Raji (cell line): ENCODE data around the gene UBE3C.

Experiments
- POLR2A ChIP-seq: IDR thresholded peaks from 2 replicates; pipeline ENCODE4 v1.6.1; 2011; ENCODE audit warnings: low read depth, low read length, control low read depth; ENCODE audit not compliant: insufficient read depth

UBE3C gene

DNA sequence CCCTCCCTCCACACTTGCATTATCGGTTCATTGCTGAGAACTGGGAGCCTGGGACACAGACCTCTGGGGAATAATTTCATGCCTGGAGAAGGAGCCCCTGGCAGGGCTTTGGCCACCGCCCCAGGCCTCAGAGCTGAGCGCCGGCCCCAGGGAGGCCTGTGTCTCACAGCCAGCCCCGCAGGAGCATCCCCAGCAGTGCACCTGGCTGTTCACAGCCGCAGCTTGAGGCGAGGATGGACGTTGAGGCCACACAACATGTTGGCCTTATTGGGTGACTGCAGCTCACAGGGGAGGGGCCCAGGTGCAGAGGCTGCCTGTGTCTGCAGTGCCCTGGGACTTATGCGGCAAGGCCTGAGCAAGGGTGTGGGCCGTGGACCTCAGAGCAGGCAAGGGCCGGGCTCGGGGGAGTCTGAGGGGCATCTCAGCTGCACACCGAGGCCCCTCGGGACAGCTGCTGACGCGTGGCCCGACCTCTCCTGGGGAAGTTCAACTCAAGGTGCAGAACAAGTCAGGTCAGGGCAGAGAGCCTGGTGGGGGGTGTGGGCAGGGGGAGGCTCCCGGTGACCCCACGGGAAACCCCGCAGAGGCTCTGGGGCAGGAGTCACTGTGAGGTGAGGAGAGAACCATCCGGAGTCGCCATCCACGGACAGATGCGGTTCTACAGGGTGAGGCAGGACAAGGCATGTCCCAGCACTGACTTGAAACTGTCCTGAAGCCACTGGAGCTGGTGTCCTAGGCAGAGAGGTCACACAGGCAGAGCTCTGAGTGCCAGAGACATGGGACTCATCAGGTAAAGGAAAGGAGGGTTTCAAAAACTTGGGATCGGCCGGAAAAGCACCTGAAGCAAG, 13.1 kb upstream of the UBE3C start:
- TF ChIP-seq POLR2A = no peak

DNA sequence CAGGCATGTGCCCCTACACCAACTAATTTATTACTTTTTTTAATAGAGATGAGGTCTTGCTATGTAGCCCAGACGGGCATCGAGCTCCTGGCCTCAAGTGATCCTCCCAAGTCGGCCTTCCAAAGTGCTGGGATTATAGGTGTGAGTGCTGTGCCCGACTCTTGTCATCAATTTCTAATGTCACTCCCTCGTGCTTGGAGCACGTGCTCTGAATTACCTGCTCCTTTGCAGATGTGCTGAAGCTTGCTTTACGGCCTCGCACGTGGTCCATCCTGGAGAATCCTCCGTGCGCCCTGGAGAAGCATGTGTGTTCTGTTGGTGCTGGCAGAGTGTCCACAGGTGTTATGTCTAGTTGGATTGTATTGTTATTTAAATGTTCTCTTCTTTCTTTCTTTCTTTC, 11.8 kb upstream of the UBE3C start:
- no peak for TF ChIP-seq POLR2A

DNA sequence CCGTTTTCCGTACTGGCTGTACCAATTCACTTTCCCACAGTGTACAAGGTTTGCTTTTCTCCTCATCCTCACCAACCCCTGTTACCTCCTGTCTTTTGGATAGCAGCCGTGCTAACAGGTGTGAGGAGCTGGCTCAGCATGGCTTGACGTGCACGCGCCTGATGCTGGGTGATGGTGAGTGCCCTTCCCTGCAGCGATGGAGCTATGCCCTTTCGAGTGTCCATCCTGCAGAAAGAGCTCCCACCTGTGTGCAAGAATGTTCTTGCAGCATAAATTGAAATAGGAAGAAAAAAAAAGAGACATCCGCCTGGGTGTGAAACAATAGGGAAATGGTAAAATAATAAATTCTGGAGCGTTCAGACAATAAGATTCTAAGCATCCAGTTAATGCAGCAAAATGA, 9.5 kb upstream of the UBE3C start:
- TF ChIP-seq POLR2A = no peak

DNA sequence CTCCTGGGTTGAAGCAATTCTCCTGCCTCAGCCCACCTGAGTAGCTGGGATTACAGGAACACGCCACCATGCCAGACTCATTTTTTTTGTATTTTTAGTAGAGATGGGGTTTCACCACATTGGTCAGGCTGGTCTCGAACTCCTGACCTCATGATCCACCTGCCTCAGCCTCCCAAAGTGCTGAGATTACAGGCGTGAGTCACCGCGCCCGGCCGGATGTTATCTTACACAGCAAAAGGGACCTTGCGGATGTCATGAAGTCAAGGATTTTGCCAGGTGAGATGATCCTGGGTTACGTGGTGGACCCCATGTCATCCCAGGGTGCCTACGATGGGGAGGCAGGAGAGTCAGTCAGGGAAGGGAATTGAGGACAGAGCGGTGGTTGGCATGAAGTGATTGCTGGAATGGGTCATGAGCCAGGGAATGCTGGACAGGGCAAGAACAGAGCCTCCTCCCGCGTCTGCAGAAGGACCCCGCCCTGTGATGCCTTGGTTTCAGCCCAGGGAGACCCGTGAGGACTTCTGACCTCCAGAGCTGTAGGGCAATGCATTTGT, 8.7 kb upstream of the UBE3C start:
- TF ChIP-seq POLR2A = no peak

DNA sequence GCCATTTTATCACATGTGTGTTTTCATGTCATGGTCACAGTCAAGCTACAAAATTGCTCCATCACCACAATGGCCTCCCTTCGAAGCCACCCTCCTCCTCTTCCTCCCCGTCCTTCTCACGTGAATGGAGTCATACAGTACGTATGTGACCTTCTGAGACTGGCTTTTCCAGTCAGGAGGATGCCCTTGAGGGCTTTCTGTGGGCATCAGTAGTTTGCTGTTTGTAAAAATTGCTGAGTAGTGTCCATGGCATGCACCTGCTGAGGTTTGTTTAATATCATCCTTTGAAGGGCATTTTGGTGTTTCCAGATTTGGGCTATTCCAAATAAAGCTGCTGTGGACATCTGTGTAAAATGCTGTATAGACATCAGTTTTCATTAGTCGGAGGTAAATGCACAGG, 5.9 kb upstream of the UBE3C start:
- TF ChIP-seq POLR2A = no peak

DNA sequence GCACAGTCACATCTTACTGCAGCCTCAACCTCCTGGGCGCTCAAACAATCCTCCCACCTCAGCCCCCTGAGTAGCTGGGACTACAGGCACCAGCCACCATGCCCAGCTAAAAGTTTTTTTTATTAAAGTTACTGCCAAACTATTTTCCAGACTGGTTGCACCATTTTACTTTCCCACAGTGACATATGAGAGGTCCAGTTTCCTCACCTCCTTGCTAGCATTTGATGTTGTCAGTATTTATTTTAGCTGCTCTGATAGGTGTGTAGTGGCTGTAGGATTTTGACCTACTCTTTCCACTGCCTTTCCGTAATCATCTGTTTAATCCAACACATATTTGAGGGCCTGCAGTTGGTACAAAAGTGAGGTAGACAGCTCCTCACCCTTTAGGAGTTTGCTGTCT, 5.4 kb upstream of the UBE3C start:
- no peak for TF ChIP-seq POLR2A

DNA sequence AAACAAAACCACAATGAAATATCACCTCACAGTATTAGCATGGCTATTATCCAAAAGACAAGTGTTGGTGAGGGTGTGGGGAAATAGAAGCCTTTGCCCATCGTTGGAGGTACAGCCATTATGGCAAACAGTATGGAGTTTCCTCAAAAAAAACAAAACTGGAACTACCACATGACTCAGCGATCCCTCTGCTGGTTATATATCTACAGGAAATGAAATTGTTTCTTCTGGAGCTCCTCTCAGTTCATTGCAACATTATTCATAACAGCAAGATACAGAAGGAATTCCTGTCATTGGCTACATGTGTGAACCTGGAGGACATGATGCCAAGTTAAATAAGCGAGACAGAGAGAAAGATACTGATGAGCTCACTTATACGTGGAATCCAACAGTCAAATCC, 2.4 kb upstream of the UBE3C start:
- no peak for TF ChIP-seq POLR2A

DNA sequence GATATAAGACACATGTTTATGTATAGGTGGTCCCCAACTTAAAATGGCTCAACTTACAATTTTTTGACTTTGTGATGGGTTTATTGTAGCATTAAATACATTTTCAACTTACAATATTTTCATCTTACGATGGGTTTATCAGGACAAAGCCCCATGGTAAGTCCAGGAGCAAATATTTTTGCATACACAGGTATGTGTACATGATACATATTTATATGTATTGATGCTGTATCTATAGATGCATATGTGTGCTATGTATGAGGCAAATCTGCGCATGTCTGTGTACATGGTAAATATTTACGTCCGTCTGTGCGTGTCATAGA, 664 bp upstream of the UBE3C start:
- TF ChIP-seq POLR2A = no peak; the same call in 1 of the 2 replicates

DNA sequence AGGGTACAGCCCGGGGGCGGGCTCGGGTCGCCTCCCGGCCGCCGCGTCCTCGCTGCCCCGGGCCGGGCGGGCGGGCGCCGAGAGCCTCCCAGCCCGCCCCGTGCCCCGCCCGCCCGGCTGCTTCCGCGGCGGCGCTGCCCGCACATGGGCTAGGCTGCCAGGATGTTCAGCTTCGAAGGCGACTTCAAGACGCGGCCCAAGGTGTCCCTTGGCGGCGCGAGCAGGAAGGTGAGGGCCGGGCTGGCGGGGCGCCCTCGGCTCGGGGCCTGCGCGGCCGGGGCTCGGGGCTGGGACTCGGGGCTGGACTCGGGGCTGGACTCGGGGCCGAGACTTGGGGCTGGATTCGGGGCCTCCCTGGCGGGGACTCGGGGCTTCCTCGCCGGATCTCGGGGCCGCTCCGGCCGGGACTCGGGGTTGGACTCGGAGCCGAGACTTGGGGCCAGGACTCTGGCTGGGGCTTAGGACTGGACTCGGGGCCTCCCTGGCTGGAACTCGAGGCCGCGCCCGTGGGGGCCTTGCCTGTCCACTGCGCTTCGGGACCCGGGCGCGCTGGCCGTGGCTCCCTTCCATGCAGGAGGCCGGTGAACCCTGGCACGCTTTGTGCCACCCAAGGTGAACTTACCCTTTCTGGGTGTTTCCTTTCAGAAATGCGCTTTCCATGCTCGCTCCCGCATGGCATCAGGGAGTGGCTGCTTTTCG, 534 bp downstream of the UBE3C start:
- TF ChIP-seq POLR2A = no peak; the same call in 1 of the 2 replicates

DNA sequence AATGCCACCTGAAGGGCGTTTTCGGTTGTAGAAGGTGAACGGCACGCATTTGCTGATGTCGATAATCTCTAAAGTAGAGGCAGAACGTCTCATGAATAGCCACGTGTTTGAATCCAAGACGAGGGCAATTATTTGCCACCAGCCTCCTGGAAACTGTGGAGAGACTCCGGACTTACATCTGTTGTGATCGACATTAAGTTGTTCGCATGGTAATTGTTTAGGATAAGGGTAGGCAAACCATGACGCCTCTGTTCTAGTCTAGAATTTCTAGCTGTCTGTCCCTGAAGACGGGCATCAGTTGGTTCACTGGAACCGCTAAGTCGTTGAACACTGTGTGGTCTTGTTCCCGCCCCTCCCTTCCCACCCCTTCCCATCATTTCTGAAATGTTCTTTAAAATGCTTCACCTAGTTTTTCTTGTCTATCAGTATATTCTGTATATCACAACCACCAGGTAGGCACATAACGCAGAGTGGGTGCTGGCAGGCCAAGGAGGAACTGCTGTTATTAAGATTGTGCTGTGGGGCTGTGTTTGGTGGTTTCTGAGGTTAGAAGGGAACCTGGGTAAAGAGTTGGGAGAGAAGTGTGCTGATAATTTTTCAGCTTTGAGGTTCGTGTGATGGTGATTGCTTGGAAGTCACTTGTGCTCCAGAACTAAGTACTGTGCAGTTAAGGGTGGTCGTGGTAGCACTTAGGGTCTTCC, 1.2 kb downstream of the UBE3C start:
- TF ChIP-seq POLR2A = no peak

DNA sequence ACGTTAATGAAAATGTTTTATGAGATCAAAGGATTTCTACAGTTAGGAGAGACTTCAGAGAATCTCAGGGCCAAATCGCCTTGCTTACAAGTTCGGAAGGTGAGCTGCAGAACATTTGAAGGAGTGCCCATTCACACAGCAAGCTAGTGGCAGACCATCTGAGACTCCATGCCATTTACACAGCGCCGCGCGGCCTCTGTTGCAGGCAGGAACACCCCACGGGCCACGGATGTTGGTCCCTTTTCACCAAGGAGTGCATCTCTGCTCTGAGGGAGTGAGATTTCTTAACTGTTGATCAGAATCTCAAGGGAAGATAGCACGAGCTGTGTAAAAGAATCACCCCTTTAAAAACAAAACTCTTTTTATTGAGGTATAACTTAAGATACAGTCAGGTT, 1.8 kb downstream of the UBE3C start:
- TF ChIP-seq POLR2A = no peak

DNA sequence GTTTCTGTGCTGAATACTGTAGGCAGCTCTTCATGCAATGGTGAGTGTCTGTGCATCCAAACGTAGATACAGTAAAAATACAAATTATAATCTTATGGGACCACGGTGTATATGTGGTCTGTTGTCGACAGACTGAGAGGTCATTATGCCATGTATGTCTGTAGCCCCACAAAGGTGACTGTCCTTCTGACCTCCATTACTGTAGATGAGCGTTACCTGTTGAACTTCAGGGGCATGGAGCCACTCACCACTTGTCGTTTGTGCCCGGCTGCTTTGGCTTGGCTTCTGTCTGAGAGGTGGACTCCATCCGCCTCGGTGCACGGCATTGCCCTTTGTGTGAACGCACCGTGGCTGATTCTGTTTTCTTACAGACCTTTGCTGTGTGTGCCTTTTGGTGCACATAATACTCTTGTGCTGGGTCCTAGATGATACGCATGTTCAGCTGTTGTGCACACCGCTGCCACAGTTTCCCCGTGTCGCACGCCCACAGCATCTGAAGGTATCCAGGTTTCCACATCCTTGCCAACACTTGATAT, 2.9 kb downstream of the UBE3C start:
- no peak for TF ChIP-seq POLR2A

DNA sequence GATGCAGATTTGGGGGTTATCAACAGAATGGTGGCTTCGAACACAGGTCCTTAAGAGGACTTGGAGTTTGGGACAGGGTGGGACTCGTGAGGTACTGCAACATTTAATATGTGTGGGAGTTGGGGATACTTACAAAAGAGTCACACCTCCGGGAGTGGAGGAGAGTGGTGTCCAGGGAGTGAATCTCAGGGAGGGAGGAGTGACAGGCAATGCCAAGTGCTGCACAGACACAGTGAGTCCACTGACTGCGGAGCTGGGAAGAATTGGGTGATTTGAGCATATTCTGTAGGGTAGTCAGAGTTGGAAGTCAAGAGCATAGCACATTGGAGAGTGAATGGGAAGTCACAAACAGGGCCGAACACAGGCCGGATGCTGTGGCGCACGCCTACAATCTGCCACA, 5.1 kb downstream of the UBE3C start:
- TF ChIP-seq POLR2A = no peak

DNA sequence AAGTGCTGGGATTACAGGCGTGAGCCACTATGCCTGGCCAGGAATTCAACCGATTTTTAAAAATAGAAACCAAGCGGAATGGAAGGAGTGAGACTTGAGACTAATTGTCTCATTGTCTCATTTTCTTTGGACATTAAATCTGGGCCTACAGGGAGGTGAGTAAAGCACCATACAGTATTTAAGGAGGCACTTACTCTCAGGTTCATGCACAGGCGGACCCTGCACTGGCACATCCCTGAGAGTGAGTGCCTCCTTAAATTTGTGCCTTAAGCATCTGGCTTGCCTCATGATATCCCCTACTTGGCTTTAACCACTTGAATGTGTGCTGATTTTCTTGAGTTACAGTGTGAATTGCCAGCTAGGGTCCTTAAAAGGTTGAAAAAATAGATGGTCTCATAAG, 10.6 kb downstream of the UBE3C start:
- TF ChIP-seq POLR2A = no peak

DNA sequence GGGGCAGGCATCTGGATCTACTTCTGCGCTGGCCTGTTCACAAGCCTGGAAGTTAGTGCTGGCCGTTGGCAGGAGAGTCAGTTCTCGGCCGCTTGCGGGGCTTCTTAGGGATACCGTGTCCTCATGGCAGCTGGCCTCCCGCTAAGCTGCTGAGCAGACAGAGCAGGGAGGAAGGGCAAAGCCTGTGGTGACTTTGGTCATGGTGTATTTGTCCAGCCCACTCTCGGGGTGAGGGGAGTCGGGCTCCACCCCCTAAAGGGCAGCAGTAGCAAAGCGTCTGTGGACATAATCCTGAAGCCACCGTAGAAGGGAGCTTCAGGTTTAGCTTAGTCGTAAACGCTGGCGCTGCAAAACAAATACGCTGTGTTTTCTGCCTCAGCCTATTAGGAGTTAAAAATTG, 12.2 kb downstream of the UBE3C start:
- TF ChIP-seq POLR2A = no peak
